OCI-LY1 (cell line): ENCODE data around the gene ELMO3.

Source experiments
- H2AFZ ChIP-seq: fragments of 200-600 bp; sonication (generic), shearing (Covaris generic); 2 replicates; pipeline ENCODE4 v1.6.0; 2014; ENCODE audit warnings: antibody characterized with exemption, mild to moderate bottlenecking, low read length
- H3F3A ChIP-seq: fragments of 200-600 bp; sonication (generic), shearing (Covaris generic); 2 replicates; pipeline ENCODE4 v1.6.0; 2014; ENCODE audit warnings: mild to moderate bottlenecking, antibody characterized with exemption, low read length, moderate library complexity; ENCODE audit not compliant: insufficient read depth
- H3K27ac ChIP-seq: fragments of 200-600 bp; sonication (generic); 2 replicates; pipeline ENCODE4 v1.5.1; 2014; ENCODE audit warnings: low read length, mixed run types, mild to moderate bottlenecking, low read depth; ENCODE audit not compliant: poor library complexity, severe bottlenecking
- H3K27me3 ChIP-seq: fragments of 200-600 bp; sonication (generic); 2 replicates; pipeline ENCODE4 v1.6.0; 2014; ENCODE audit warnings: antibody characterized with exemption, mild to moderate bottlenecking, low read length, moderate library complexity; ENCODE audit not compliant: insufficient read depth
- H3K36me3 ChIP-seq: fragments of 200-600 bp; sonication (generic); 2 replicates; pipeline ENCODE4 v1.6.1; 2014; ENCODE audit warnings: mild to moderate bottlenecking, antibody characterized with exemption, low read length, moderate library complexity, mixed read lengths; ENCODE audit not compliant: insufficient read depth
- H3K4me1 ChIP-seq: fragments of 200-600 bp; sonication (generic); 2 replicates; pipeline ENCODE4 v1.5.1; 2014; ENCODE audit warnings: mild to moderate bottlenecking, low read length, moderate library complexity; ENCODE audit not compliant: insufficient read depth, severe bottlenecking
- H3K4me2 ChIP-seq: fragments of 200-600 bp; sonication (generic), shearing (Covaris generic); 2 replicates; pipeline ENCODE4 v1.6.1; 2014; ENCODE audit warnings: low read length
- H3K4me3 ChIP-seq: fragments of 200-600 bp; sonication (generic); 2 replicates; pipeline ENCODE4 v1.5.1; 2014; ENCODE audit warnings: low read length, low read depth, mild to moderate bottlenecking, mixed read lengths; ENCODE audit not compliant: poor library complexity, severe bottlenecking
- H3K79me2 ChIP-seq: fragments of 200-600 bp; shearing (Covaris generic); 2 replicates; pipeline ENCODE4 v1.6.1; 2016; ENCODE audit warnings: mixed run types, low read length, mixed read lengths; ENCODE audit not compliant: insufficient read depth
- H3K9ac ChIP-seq: fragments of 200-600 bp; sonication (generic), shearing (Covaris generic); 2 replicates; pipeline ENCODE4 v1.6.1; 2014; ENCODE audit warnings: mild to moderate bottlenecking, low read length, mixed read lengths
- H3K9me2 ChIP-seq: fragments of 200-600 bp; sonication (generic), shearing (Covaris generic); 2 replicates; pipeline ENCODE4 v1.6.1; 2014; ENCODE audit warnings: low read depth, mild to moderate bottlenecking, low read length, mixed read lengths
- H3K9me3 ChIP-seq: fragments of 200-600 bp; shearing (Covaris generic); 2 replicates; pipeline ENCODE4 v1.6.1; 2014; ENCODE audit warnings: low read length, mixed read lengths
- H4K20me1 ChIP-seq: fragments of 200-600 bp; sonication (generic), shearing (Covaris generic); 2 replicates; pipeline ENCODE4 v1.6.0; 2016; ENCODE audit warnings: mild to moderate bottlenecking, low read length; ENCODE audit not compliant: insufficient read depth
- EZH2 ChIP-seq: fragments of 200-600 bp; sonication (generic), shearing (Covaris generic); IDR thresholded peaks from 2 replicates; pipeline ENCODE4 v1.8.0; 2017; ENCODE audit warnings: borderline replicate concordance, mixed run types, mild to moderate bottlenecking, antibody characterized with exemption, low read length, moderate library complexity, mixed read lengths
- TF ChIP-seq, protein P1 (sequence below): fragments of 200-600 bp; sonication (generic), shearing (Covaris generic); IDR thresholded peaks from 2 replicates; pipeline ENCODE4 v1.5.1; 2017; ENCODE audit warnings: mild to moderate bottlenecking, antibody characterized with exemption, low read length, moderate library complexity, mixed read lengths

Gene ELMO3

DNA sequence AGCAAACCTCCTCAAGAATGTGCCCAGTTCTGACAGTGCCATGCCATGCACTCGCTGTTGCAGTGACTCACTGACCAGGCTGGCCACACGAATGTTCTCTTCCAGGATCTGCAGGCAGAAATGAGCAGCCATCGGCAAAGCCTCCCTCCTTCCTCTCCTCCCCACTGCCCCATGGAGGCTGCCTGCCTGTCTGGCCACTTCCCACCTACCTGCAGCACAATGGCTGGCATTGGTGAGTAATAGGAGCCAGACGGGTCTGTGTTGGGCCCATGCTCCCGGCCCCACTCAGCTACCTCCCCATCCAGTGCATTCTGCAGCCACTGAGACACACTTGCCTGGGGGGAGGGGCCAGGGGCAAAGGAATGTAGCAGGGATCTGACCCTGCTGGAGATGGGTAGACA lies 12.4 kb upstream of the ELMO3 start:
- TF ChIP-seq, protein P1, sequence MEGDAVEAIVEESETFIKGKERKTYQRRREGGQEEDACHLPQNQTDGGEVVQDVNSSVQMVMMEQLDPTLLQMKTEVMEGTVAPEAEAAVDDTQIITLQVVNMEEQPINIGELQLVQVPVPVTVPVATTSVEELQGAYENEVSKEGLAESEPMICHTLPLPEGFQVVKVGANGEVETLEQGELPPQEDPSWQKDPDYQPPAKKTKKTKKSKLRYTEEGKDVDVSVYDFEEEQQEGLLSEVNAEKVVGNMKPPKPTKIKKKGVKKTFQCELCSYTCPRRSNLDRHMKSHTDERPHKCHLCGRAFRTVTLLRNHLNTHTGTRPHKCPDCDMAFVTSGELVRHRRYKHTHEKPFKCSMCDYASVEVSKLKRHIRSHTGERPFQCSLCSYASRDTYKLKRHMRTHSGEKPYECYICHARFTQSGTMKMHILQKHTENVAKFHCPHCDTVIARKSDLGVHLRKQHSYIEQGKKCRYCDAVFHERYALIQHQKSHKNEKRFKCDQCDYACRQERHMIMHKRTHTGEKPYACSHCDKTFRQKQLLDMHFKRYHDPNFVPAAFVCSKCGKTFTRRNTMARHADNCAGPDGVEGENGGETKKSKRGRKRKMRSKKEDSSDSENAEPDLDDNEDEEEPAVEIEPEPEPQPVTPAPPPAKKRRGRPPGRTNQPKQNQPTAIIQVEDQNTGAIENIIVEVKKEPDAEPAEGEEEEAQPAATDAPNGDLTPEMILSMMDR, result no peak
- TF ChIP-seq EZH2, result no peak
- no peak overlapping the region for H3K4me3 ChIP-seq
- peaks cover 17% of the 10 kb centered on the region for H3K4me1 ChIP-seq
- H2AFZ ChIP-seq, result no peak overlapping the region
- H3K9me2 ChIP-seq, result no peaks in the 10 kb centered on the region
- H3K9me3 ChIP-seq, result no peaks in the 10 kb centered on the region
- H3K27me3 ChIP-seq, result no peaks in the 10 kb centered on the region
- no peaks in the 10 kb centered on the region for H3F3A ChIP-seq
- H3K36me3 ChIP-seq, result no peaks in the 10 kb centered on the region
- H3K79me2 ChIP-seq, result no peaks in the 10 kb centered on the region
- no peak overlapping the region for H3K4me2 ChIP-seq
- H3K27ac ChIP-seq, result no peak overlapping the region
- no peak overlapping the region for H3K9ac ChIP-seq
- no peaks in the 10 kb centered on the region for H4K20me1 ChIP-seq

DNA sequence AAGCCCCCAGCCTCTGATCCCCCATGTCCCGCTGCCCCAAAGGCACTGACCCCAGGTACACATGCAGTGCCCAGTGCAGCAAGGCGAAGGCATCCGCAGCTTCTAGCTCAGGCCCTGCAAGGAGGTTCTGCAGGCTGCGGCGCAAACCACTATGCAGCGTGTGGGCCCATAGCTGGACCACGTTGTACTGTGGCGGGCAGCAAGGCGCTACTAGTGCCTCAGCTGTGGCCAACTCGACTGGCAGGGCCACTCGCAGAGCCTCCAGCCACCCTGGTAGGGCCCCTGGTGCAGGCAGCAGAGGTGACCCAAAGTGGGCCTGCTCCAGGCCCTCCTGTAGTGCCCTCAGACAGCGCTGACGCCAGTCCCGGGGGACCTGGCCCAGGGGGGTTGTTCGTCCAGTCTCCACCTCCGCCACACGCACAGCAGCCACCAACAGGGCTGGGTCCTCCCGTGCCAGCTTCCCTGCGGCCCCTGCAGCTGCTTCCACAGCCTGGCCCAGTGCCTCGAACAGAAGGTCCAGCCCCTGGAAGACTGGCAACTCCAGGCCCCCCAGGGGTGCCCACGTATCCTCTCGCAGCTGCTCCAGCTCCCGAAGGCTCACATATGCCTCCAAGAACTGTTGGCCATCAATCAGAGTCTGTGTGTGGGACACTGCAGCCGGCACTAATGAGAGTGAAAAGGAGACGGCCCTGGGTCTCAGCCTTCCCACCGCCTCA lies 11.6 kb upstream of the ELMO3 start:
- H3K4me3 ChIP-seq, result no peak overlapping the region
- TF ChIP-seq, protein P1, result no peak
- TF ChIP-seq EZH2, result no peak

DNA sequence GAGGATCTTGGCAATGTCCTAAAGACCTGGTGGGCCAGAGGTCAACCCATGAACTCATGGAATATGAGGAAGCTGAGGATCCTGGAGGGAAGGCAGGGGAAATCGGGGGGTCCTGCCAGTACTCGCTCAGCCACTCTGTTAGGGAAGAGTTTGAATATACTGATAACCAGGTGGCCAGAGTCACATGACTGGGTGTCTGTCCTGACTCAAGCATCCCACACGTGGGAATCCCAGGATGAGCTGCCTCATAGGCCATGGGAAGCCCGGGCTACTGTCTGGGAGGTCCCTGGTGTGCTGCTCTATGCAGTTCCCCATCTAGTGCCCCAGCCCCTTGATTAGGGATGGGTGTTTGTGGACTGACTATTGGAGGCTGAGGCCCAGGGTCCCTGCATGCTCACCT lies 10.6 kb upstream of the ELMO3 start:
- Histone ChIP-seq H3K27me3 (no peaks in the 10 kb centered on the region), H3K9ac (no peak overlapping the region), H3K36me3 (no peaks in the 10 kb centered on the region; the same call in 1 of the 2 replicates), H3K4me1 (peaks cover 15% of the 10 kb centered on the region), H3K27ac (no peak overlapping the region), H4K20me1 (no peaks in the 10 kb centered on the region), H3K9me2 (no peaks in the 10 kb centered on the region), H3F3A (no peaks in the 10 kb centered on the region), H3K9me3 (no peaks in the 10 kb centered on the region), H3K4me2 (no peak overlapping the region), H2AFZ (no peak overlapping the region), H3K4me3 (no peak overlapping the region), H3K79me2 (peaks cover 12% of the 10 kb centered on the region)
- no peak for TF ChIP-seq EZH2
- TF ChIP-seq, protein P1, result no peak

More for the DNA sequence above, 11.6 kb upstream of the ELMO3 start:
- H3K4me1 ChIP-seq, result peaks cover 16% of the 10 kb centered on the region
- H3K9me3 ChIP-seq, result no peaks in the 10 kb centered on the region
- no peak overlapping the region for H2AFZ ChIP-seq
- H3K9me2 ChIP-seq, result no peaks in the 10 kb centered on the region
- H4K20me1 ChIP-seq, result no peaks in the 10 kb centered on the region
- no peaks in the 10 kb centered on the region for H3F3A ChIP-seq
- no peak overlapping the region for H3K9ac ChIP-seq
- H3K4me2 ChIP-seq, result no peak overlapping the region
- H3K36me3 ChIP-seq, result no peaks in the 10 kb centered on the region
- H3K27me3 ChIP-seq, result no peaks in the 10 kb centered on the region
- H3K79me2 ChIP-seq, result peaks cover 3% of the 10 kb centered on the region
- no peak overlapping the region for H3K27ac ChIP-seq
